ENCODE results near the gene PARD3B. TPM values are rescaled to one million over a fixed set of nuclear protein-coding genes. Genes with fewer than 3 reads are reported as not detected.

PARD3B gene
- total and polyA plus RNA-seq, 10 of the 15 experiments (the other 5 are each of a cell fraction or from before 2014, with no cell fraction given), result 0.01 to 0.54 (median 0.07) TPM; not detected in 7

DNA sequence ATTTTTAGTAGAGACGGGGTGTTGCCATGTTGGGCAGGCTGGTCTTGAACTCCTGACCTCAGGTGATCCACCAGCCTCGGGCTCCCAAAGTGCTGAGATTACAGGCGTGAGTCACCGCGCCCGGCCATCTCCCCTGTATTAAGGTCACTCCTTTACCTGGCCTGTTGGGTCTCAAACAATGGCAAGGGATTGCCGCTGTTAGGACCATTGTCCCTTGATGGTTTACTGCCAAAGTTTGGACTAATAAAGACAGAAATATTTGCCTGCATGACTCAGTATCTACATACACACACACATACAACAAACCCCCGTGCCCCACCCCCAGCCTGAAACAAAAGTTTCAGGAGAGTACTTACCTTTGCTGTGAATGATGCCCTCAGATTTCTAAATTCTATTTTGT is 16.5 kb downstream of the PARD3B start (continued):
- no peak for TF ChIP-seq SMARCA5 (IDR thresholded peaks at IDR 0.05)
- no peak for TF ChIP-seq IRF3 (IDR thresholded peaks at IDR 0.05)
- TF ChIP-seq SUPT20H (IDR thresholded peaks at IDR 0.05; ENCODE audit: borderline replicate concordance, control insufficient read depth, low read depth, low read length), result no peak
- no peak for TF ChIP-seq TCF3 (IDR thresholded peaks at IDR 0.05; ENCODE audit: borderline replicate concordance, insufficient read depth, low read depth, low read length)
- no peak for TF ChIP-seq IRF5 (IDR thresholded peaks at IDR 0.05; ENCODE audit: borderline replicate concordance)
- no peak for TF ChIP-seq CBX3 (IDR thresholded peaks at IDR 0.05; ENCODE audit: borderline replicate concordance, low read depth)
- TF ChIP-seq PAX8 (IDR thresholded peaks at IDR 0.05), result no peak
- TF ChIP-seq BMI1 (IDR thresholded peaks at IDR 0.05; ENCODE audit: borderline replicate concordance), result no peak
- TF ChIP-seq CREB1 (IDR thresholded peaks at IDR 0.05; ENCODE audit: low read depth), result no peak
- no peak for TF ChIP-seq MYB (IDR thresholded peaks at IDR 0.05; ENCODE audit: borderline replicate concordance, low read depth, low read length)
- TF ChIP-seq ATF7 (IDR thresholded peaks at IDR 0.05; ENCODE audit: low read depth), result no peak
- TF ChIP-seq SIX5 (IDR thresholded peaks at IDR 0.05; ENCODE audit: low read depth, low read length, severe bottlenecking), result no peak
- TF ChIP-seq IRF4 (IDR thresholded peaks at IDR 0.05; ENCODE audit: low read depth, low read length), result no peak
- no peak for TF ChIP-seq ZBED1 (IDR thresholded peaks at IDR 0.05; ENCODE audit: borderline replicate concordance)
- TF ChIP-seq PKNOX1 (IDR thresholded peaks at IDR 0.05), result no peak
